ENCODE data around the gene CLCF1.
A peak's percentile ranks its signal among the peaks of the same experiment; 100 is the strongest.

CLCF1 gene

GRCh38 chr11:67395555-67396258 lies 22.3 kb upstream of the CLCF1 start:
- H3K4me1 Mint-ChIP-seq (ENCODE audit: low read depth): peaks cover 31% of the 10 kb centered on the region
- H3K27ac Mint-ChIP-seq: no peak overlapping the region
- H3K4me3 Mint-ChIP-seq: no peak overlapping the region
- DNase-seq (ENCODE audit: low spot score): no peak
- H3K27me3 Mint-ChIP-seq (ENCODE audit: low read depth): no peaks in the 10 kb centered on the region
- no peaks in the 10 kb centered on the region for H3K9me3 Mint-ChIP-seq
- peaks cover 53% of the 10 kb centered on the region for H3K36me3 Mint-ChIP-seq (ENCODE audit: low read depth)

GRCh38 chr11:67393990-67394389 lies 20.6 kb upstream of the CLCF1 start:
- H3K9me3 Mint-ChIP-seq: no peaks in the 10 kb centered on the region
- no peaks in the 10 kb centered on the region for H3K27me3 Mint-ChIP-seq (ENCODE audit: low read depth)
- H3K4me1 Mint-ChIP-seq (ENCODE audit: low read depth): peaks cover 31% of the 10 kb centered on the region

GRCh38 chr11:67393437-67393836 lies 20.0 kb upstream of the CLCF1 start:
- H3K27ac Mint-ChIP-seq: no peak overlapping the region

More at GRCh38 chr11:67393990-67394389, 20.6 kb upstream of the CLCF1 start:
- Mint-ChIP-seq H3K36me3 (ENCODE audit: low read depth) (peaks cover 37% of the 10 kb centered on the region), H3K27ac (peak overlapping the region; percentile 55), H3K4me3 (peak overlapping the region; percentile 46)
- DNase-seq (ENCODE audit: low spot score): no peak

GRCh38 chr11:67392183-67392715 lies 18.9 kb upstream of the CLCF1 start:
- no peaks in the 10 kb centered on the region for H3K9me3 Mint-ChIP-seq
- peaks cover 25% of the 10 kb centered on the region for H3K36me3 Mint-ChIP-seq (ENCODE audit: low read depth)
- H3K4me1 Mint-ChIP-seq (ENCODE audit: low read depth): peaks cover 26% of the 10 kb centered on the region

More at GRCh38 chr11:67393437-67393836, 20.0 kb upstream of the CLCF1 start:
- no peaks in the 10 kb centered on the region for H3K9me3 Mint-ChIP-seq
- DNase-seq (ENCODE audit: low spot score): no peak
- no peaks in the 10 kb centered on the region for H3K27me3 Mint-ChIP-seq (ENCODE audit: low read depth)
- H3K4me1 Mint-ChIP-seq (ENCODE audit: low read depth): peaks cover 31% of the 10 kb centered on the region
- H3K4me3 Mint-ChIP-seq: peak overlapping the region; percentile 97
- H3K36me3 Mint-ChIP-seq (ENCODE audit: low read depth): peaks cover 35% of the 10 kb centered on the region

GRCh38 chr11:67391304-67392182 lies 18.1 kb upstream of the CLCF1 start, which contains the start of gene RAD9A:
Gene RAD9A (plus strand): TSS chr11:67391986. CDS start chr11:67392045, 59 bp downstream.
- Mint-ChIP-seq H3K4me1 (ENCODE audit: low read depth) (peaks cover 22% of the 10 kb centered on the region), H3K4me3 (peak within 1 kb of the TSS; percentile 97), H3K36me3 (ENCODE audit: low read depth) (peaks cover 21% of the 10 kb centered on the region), H3K27me3 (ENCODE audit: low read depth) (peaks cover 6% of the 10 kb centered on the region), H3K27ac (peak within 1 kb of the TSS; percentile 77), H3K9me3 (no peaks in the 10 kb centered on the region)
- peak; percentile 91 for DNase-seq (ENCODE audit: low spot score)

More at GRCh38 chr11:67392183-67392715, 18.9 kb upstream of the CLCF1 start:
- H3K4me3 Mint-ChIP-seq: peak overlapping the region; percentile 97
- H3K27ac Mint-ChIP-seq: peak overlapping the region; percentile 77
- no peak for DNase-seq (ENCODE audit: low spot score)
- H3K27me3 Mint-ChIP-seq (ENCODE audit: low read depth): peaks cover under 1% of the 10 kb centered on the region

- H3K4me3 Mint-ChIP-seq: peak overlapping the region; percentile 97
- peaks cover 15% of the 10 kb centered on the region for H3K36me3 Mint-ChIP-seq (ENCODE audit: low read depth)
- peaks cover 18% of the 10 kb centered on the region for H3K4me1 Mint-ChIP-seq (ENCODE audit: low read depth)
- H3K27me3 Mint-ChIP-seq (ENCODE audit: low read depth): peaks cover 7% of the 10 kb centered on the region
- H3K27ac Mint-ChIP-seq: peak overlapping the region; percentile 60
- no peak for DNase-seq (ENCODE audit: low spot score)
- H3K9me3 Mint-ChIP-seq: no peaks in the 10 kb centered on the region
Measured at GRCh38 chr11:67390947-67391303, 17.5 kb upstream of the CLCF1 start.

GRCh38 chr11:67389477-67389876 lies 16.1 kb upstream of the CLCF1 start:
- Mint-ChIP-seq H3K36me3 (ENCODE audit: low read depth) (peaks cover 15% of the 10 kb centered on the region), H3K27me3 (ENCODE audit: low read depth) (peaks cover 18% of the 10 kb centered on the region), H3K4me1 (ENCODE audit: low read depth) (peaks cover 18% of the 10 kb centered on the region), H3K9me3 (no peaks in the 10 kb centered on the region), H3K4me3 (peak overlapping the region; percentile 70), H3K27ac (peak overlapping the region; percentile 53)
- DNase-seq (ENCODE audit: low spot score): peak; percentile 41

- peaks cover 21% of the 10 kb centered on the region for H3K27me3 Mint-ChIP-seq (ENCODE audit: low read depth)
- H3K36me3 Mint-ChIP-seq (ENCODE audit: low read depth): peaks cover 2% of the 10 kb centered on the region
- DNase-seq (ENCODE audit: low spot score): no peak
- H3K4me3 Mint-ChIP-seq: no peak overlapping the region
- no peaks in the 10 kb centered on the region for H3K9me3 Mint-ChIP-seq
- H3K27ac Mint-ChIP-seq: no peak overlapping the region
- peaks cover 12% of the 10 kb centered on the region for H3K4me1 Mint-ChIP-seq (ENCODE audit: low read depth)
Measured at GRCh38 chr11:67387518-67387917, 14.1 kb upstream of the CLCF1 start.

GRCh38 chr11:67387069-67387468 lies 13.7 kb upstream of the CLCF1 start:
- Mint-ChIP-seq H3K27me3 (ENCODE audit: low read depth) (peaks cover 23% of the 10 kb centered on the region), H3K27ac (no peak overlapping the region), H3K4me3 (no peak overlapping the region), H3K4me1 (ENCODE audit: low read depth) (peaks cover 15% of the 10 kb centered on the region), H3K36me3 (ENCODE audit: low read depth) (no peaks in the 10 kb centered on the region), H3K9me3 (no peaks in the 10 kb centered on the region)
- DNase-seq (ENCODE audit: low spot score): no peak

- no peak for DNase-seq (ENCODE audit: low spot score)
- H3K4me1 Mint-ChIP-seq (ENCODE audit: low read depth): peaks cover 14% of the 10 kb centered on the region
- no peaks in the 10 kb centered on the region for H3K9me3 Mint-ChIP-seq
- H3K36me3 Mint-ChIP-seq (ENCODE audit: low read depth): no peaks in the 10 kb centered on the region
- H3K27me3 Mint-ChIP-seq (ENCODE audit: low read depth): peaks cover 26% of the 10 kb centered on the region
- no peak overlapping the region for H3K4me3 Mint-ChIP-seq
- no peak overlapping the region for H3K27ac Mint-ChIP-seq
Measured at GRCh38 chr11:67384851-67385366, 11.5 kb upstream of the CLCF1 start.

GRCh38 chr11:67382276-67383136 lies 9.1 kb upstream of the CLCF1 start:
- DNase-seq (ENCODE audit: low spot score): peak; percentile 75
- Mint-ChIP-seq H3K27ac (no peak overlapping the region), H3K27me3 (ENCODE audit: low read depth) (peaks cover 30% of the 10 kb centered on the region), H3K9me3 (no peaks in the 10 kb centered on the region), H3K4me3 (no peak overlapping the region), H3K4me1 (ENCODE audit: low read depth) (peaks cover 7% of the 10 kb centered on the region), H3K36me3 (ENCODE audit: low read depth) (no peaks in the 10 kb centered on the region)

- Mint-ChIP-seq H3K4me1 (ENCODE audit: low read depth) (peaks cover 7% of the 10 kb centered on the region), H3K9me3 (no peaks in the 10 kb centered on the region), H3K27me3 (ENCODE audit: low read depth) (peaks cover 30% of the 10 kb centered on the region), H3K4me3 (no peak overlapping the region), H3K27ac (no peak overlapping the region), H3K36me3 (ENCODE audit: low read depth) (no peaks in the 10 kb centered on the region)
- no peak for DNase-seq (ENCODE audit: low spot score)
Measured at GRCh38 chr11:67381244-67381972, 8.0 kb upstream of the CLCF1 start.

All from T-helper 2 cell treated with Interferon-gamma antibody and Interleukin-4, amounts not matched to agents 5 μg/mL and 100 μg/mL, for 36 hours (primary cell).